Fibroblast of mammary gland (primary cell): ENCODE measurements around the gene GBP5.
A peak's percentile ranks its signal among the peaks of the same experiment; 100 is the strongest.
"Not testable (repeated sequence)": the region's sequence is repeated elsewhere in the genome, so short reads cannot be mapped to it uniquely, and the experiment has no call there.

Experiments
- DNase-seq: peaks from one replicate; pipeline ENCODE4 v3.0.0-alpha.2; 2010; ENCODE audit warnings: low read depth
- H3K4me3 ChIP-seq: 2 replicates; pipeline ENCODE4 v1.5.1; 2011; ENCODE audit warnings: low read depth, mild to moderate bottlenecking, low read length, moderate library complexity; ENCODE audit not compliant: control insufficient read depth
- TF ChIP-seq, protein P1 (sequence below): conservative IDR thresholded peaks from 2 replicates; pipeline ENCODE4 v1.5.1; 2011; ENCODE audit warnings: low read depth, low read length, inconsistent platforms; ENCODE audit not compliant: control insufficient read depth, insufficient read depth

Gene GBP5, protein sequence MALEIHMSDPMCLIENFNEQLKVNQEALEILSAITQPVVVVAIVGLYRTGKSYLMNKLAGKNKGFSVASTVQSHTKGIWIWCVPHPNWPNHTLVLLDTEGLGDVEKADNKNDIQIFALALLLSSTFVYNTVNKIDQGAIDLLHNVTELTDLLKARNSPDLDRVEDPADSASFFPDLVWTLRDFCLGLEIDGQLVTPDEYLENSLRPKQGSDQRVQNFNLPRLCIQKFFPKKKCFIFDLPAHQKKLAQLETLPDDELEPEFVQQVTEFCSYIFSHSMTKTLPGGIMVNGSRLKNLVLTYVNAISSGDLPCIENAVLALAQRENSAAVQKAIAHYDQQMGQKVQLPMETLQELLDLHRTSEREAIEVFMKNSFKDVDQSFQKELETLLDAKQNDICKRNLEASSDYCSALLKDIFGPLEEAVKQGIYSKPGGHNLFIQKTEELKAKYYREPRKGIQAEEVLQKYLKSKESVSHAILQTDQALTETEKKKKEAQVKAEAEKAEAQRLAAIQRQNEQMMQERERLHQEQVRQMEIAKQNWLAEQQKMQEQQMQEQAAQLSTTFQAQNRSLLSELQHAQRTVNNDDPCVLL

DNA sequence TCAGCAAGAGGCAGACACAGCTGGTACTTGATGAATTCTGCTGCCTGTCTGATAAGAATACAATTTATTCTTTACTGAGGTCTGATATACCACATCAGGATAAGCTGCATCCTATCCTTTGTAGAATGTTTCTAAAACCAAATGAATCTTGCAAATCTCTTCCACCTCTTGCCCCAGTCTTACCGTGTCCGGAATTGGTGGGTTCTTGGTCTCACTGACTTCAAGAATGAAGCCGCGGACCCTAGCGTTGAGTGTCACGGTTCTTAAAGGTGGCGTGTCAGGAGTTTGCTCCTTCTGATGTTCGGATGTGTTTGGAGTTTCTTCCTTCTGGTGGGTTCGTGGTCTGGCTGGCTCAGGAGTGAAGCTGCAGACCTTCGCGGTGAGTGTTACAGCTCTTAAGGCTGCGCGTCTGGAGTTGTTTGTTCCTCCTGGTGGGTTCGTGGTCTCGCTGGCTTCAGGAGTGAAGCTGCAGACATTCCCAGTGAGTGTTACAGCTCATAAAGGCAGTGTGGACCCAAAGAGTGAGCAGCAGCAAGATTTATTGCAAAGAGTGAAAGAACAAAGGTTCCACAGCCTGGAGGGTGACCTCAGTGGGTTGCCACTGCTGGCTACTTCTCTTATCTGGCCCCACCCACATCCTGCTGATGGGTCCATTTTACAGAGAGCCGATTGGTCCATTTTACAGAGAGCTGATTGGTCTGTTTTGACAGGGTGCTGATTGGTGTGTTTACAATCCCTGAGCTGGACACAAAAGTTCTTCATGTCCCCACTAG, at the start of gene GBP5:
TSS of gene GBP5 (minus strand) at position 592 of the 773 bp plus-strand sequence. CDS start 3,305 bp downstream, outside the sequence.
- not testable (repeated sequence) for DNase-seq, H3K4me3 ChIP-seq

DNA sequence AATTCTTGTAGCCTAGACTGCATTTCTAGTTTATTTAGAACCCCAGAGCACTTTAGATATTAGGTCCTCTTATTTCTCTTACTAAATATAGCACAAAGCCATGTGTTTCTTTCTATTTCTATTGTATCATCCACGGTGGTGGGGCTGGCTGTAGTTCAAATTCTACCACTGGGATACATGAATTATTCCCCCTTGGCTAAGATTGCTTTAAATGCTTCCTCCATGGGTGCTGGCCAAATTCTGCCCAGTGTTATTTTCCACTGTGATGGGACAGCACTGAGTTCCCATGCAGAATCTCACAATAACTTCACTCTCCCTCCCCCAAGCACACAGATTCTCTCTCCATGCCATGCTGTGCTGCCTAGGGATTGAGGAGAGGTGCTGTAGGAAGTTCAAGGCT, 49.7 kb upstream of the GBP5 start:
- no peak overlapping the region for H3K4me3 ChIP-seq
- TF ChIP-seq, protein P1, sequence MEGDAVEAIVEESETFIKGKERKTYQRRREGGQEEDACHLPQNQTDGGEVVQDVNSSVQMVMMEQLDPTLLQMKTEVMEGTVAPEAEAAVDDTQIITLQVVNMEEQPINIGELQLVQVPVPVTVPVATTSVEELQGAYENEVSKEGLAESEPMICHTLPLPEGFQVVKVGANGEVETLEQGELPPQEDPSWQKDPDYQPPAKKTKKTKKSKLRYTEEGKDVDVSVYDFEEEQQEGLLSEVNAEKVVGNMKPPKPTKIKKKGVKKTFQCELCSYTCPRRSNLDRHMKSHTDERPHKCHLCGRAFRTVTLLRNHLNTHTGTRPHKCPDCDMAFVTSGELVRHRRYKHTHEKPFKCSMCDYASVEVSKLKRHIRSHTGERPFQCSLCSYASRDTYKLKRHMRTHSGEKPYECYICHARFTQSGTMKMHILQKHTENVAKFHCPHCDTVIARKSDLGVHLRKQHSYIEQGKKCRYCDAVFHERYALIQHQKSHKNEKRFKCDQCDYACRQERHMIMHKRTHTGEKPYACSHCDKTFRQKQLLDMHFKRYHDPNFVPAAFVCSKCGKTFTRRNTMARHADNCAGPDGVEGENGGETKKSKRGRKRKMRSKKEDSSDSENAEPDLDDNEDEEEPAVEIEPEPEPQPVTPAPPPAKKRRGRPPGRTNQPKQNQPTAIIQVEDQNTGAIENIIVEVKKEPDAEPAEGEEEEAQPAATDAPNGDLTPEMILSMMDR = no peak
- DNase-seq = no peak

DNA sequence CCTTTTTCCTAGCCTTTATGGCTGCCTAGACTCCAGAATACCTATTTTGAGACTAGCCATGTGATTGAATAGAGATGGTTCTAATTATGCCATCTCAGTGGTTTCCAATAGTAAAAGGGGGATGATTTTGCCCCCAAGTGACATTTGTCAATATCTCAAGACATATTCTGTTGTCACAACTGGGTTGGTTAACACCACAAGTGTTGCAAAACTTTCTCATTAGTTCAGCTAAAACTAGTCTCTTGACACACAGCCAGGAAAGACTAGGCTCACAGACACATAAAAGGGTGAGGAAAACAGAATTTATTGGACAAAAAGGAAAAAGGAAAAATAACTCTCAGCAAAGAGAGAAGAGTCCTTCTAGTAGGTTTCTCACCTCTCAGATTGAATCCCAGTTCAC, 39.9 kb upstream of the GBP5 start:
- TF ChIP-seq, protein P1 = no peak
- no peak overlapping the region for H3K4me3 ChIP-seq
- DNase-seq = no peak

DNA sequence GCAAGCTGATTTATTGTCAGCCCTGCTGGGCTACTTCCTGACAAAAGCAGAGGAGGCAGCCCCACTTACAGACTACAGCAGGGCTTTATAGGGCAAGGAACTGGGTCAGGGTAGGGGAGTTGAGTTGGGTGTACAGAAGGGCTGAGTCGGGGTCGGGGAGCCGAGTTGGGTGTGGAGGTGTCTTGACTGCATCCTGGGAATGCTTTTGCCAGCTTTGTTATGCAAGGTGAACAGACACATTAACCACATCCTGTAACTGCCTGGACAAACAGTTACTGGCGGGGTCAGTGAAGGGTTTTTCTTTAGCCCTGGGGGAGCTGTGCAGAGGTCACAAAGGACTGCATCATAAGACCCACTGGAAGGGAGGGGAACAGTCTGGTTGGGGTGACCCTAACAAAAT, 39.1 kb upstream of the GBP5 start:
- TF ChIP-seq, protein P1 = no peak
- peak; percentile 2 for DNase-seq
- no peak overlapping the region for H3K4me3 ChIP-seq

DNA sequence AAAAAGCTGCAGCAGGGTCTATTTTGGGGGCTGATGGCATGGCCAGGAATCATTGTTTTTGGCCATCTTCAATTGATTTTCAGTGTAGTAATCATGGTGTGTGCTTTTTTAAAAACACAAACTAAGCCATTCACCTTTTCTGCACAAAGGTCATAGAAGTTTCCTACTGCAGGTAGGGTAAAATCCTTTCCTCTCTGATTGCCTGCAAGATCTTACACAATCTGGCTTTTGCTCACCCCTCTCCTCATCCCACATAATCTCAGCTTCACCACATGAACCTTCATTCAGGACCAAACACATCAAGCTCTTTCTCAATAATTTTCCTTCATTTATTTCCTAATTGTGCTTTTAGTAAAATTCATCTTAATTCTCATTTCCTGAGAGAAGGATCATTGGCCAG, 38.3 kb upstream of the GBP5 start:
- H3K4me3 ChIP-seq = no peak overlapping the region
- TF ChIP-seq, protein P1 = no peak
- DNase-seq = no peak

DNA sequence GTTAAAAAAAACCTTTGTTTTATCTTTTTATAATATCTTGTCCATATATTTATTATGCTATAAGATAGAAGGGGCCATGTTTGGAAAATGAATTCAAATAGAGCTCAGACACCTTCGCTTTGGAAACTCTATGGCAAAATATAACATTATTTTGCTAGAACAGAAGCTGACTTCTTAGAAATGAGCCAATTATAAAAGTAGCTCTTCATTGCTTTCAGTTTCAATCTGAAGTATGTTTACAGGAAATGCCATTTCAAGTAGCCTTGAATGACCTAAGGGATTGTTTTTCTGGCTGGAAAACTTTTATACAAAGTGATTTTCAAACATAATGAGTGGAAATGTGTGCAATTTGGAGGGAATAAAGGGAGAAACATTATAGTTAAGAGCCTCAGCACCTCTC, 37.8 kb upstream of the GBP5 start:
- DNase-seq = peak; percentile 28
- TF ChIP-seq, protein P1 = no peak
- H3K4me3 ChIP-seq = no peak overlapping the region

DNA sequence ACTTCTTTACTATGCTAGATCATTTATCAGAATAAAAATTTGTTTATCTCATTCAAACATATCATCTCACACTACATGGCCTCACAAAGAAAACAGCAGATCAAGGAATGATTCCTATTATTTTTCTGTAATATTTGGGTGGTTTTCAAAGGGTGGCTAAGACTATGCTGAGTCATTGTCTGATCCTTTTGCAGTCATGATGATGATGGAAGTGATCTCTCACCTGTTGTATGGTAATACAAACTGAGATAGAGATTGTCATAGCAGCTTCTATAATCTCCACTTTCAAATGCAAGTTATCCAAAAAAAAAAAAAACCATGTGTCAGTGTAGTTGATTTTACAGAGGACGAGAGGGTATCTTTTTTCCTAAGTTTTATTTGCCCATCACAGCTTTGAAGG, 37.2 kb upstream of the GBP5 start:
- H3K4me3 ChIP-seq = no peak overlapping the region
- DNase-seq = no peak
- TF ChIP-seq, protein P1 = no peak
